Measurements from ENCODE around the gene COL4A3. TPM values are rescaled to one million over a fixed set of nuclear protein-coding genes. Genes with fewer than 3 reads are reported as not detected.

Gene COL4A3
- total RNA-seq, 2 donors from 2014 or later, result 29.6 to 36.7 TPM

- DNase-seq (ENCODE audit: low spot score) (no peak), ATAC-seq (ENCODE audit: insufficient number of reproducible peaks, low FRiP score, low read depth) (no peak)
- no peak overlapping the region for H3K4me3 ChIP-seq
- no peaks in the 10 kb centered on the region for H3K4me1 ChIP-seq (ENCODE audit: control insufficient read depth in 1 of 2, low read depth in 2 of 2)
- peaks cover 13% of the 10 kb centered on the region for H3K36me3 ChIP-seq
- no peak overlapping the region for H3K27ac ChIP-seq
- no peaks in the 10 kb centered on the region for H3K9me3 ChIP-seq
- H3K27me3 ChIP-seq (replicated peaks; ENCODE audit: insufficient read depth), result no peaks in the 10 kb centered on the region
- TF ChIP-seq CTCF (IDR thresholded peaks at IDR 0.05), result no peak
Observed at GRCh38 chr2:227267410-227268115, 103.1 kb downstream of the COL4A3 start.

GRCh38 chr2:227280895-227281294 lies 116.5 kb downstream of the COL4A3 start:
- Histone ChIP-seq H3K36me3 (peaks cover 16% of the 10 kb centered on the region), H3K27ac (no peak overlapping the region), H3K27me3 (replicated peaks; ENCODE audit: insufficient read depth) (no peaks in the 10 kb centered on the region), H3K4me1 (ENCODE audit: control insufficient read depth in 1 of 2, low read depth in 2 of 2) (no peaks in the 10 kb centered on the region), H3K9me3 (peaks cover 3% of the 10 kb centered on the region), H3K4me3 (no peak overlapping the region)
- ATAC-seq (ENCODE audit: insufficient number of reproducible peaks, low FRiP score, low read depth) (no peak), DNase-seq (ENCODE audit: low spot score) (no peak)
- no peak for TF ChIP-seq CTCF (IDR thresholded peaks at IDR 0.05)

GRCh38 chr2:227285741-227286236 lies 121.4 kb downstream of the COL4A3 start:
- TF ChIP-seq CTCF (IDR thresholded peaks at IDR 0.05), result no peak
- no peaks in the 10 kb centered on the region for H3K27me3 ChIP-seq (replicated peaks; ENCODE audit: insufficient read depth)
- H3K36me3 ChIP-seq, result peaks cover 18% of the 10 kb centered on the region
- H3K27ac ChIP-seq, result no peak overlapping the region
- DNase-seq (ENCODE audit: low spot score) (no peak), ATAC-seq (ENCODE audit: insufficient number of reproducible peaks, low FRiP score, low read depth) (no peak)
- peaks cover 3% of the 10 kb centered on the region for H3K9me3 ChIP-seq
- no peaks in the 10 kb centered on the region for H3K4me1 ChIP-seq (ENCODE audit: control insufficient read depth in 1 of 2, low read depth in 2 of 2)
- H3K4me3 ChIP-seq, result no peak overlapping the region

- H3K9me3 ChIP-seq, result peaks cover under 1% of the 10 kb centered on the region
- peaks cover 12% of the 10 kb centered on the region for H3K36me3 ChIP-seq
- no peak for DNase-seq (ENCODE audit: low spot score)
- H3K4me3 ChIP-seq, result no peak overlapping the region
- no peak overlapping the region for H3K27ac ChIP-seq
- no peak for ATAC-seq (ENCODE audit: insufficient number of reproducible peaks, low FRiP score, low read depth)
- no peaks in the 10 kb centered on the region for H3K27me3 ChIP-seq (replicated peaks; ENCODE audit: insufficient read depth)
- no peaks in the 10 kb centered on the region for H3K4me1 ChIP-seq (ENCODE audit: control insufficient read depth in 1 of 2, low read depth in 2 of 2)
- TF ChIP-seq CTCF (IDR thresholded peaks at IDR 0.05), result no peak
Observed at GRCh38 chr2:227287771-227288170, 123.3 kb downstream of the COL4A3 start.

- DNase-seq (ENCODE audit: low spot score) (no peak), ATAC-seq (ENCODE audit: insufficient number of reproducible peaks, low FRiP score, low read depth) (no peak)
- Histone ChIP-seq H3K4me1 (ENCODE audit: control insufficient read depth in 1 of 2, low read depth in 2 of 2) (no peaks in the 10 kb centered on the region), H3K27ac (no peak overlapping the region), H3K36me3 (peaks cover 12% of the 10 kb centered on the region), H3K9me3 (no peaks in the 10 kb centered on the region), H3K27me3 (replicated peaks; ENCODE audit: insufficient read depth) (no peaks in the 10 kb centered on the region), H3K4me3 (no peak overlapping the region)
- no peak for TF ChIP-seq CTCF (IDR thresholded peaks at IDR 0.05)
Observed at GRCh38 chr2:227292314-227292713, 127.9 kb downstream of the COL4A3 start.

All from thoracic aorta (tissue), 2 donors.